HepG2 (cell line): ENCODE measurements around the gene SHFL. TPM values are rescaled to one million over a fixed set of nuclear protein-coding genes. Genes with fewer than 3 reads are reported as not detected.

Experiments used
- ATAC-seq: fragments of 200-7000 bp; cut with Tn5 transposase; 3 replicates; pipeline ENCODE4 v1.9.1; 2020; ENCODE audit warnings: mild to moderate bottlenecking, moderate library complexity
- BruUV-seq: library from RNA; stranded (reverse); fragments of 400-500 nt; replicated peaks from 2 replicates; lab custom pipeline; 2021; lab: Mats Ljungman, UMichigan
- CTCF ChIA-PET: fragments of 300-600 bp; formaldehyde crosslinking; extraction: SDS; loops from one replicate; lab custom pipeline; 2021; ENCODE audit warnings: low total read pairs, inconsistent platforms, low intra/inter-chr PET ratio; lab: Yijun Ruan, JAX
- POLR2A ChIA-PET: fragments of 350-600 bp; sonication (Branson Sonifier 250); formaldehyde crosslinking; loops from one replicate; lab custom pipeline; 2020; ENCODE audit warnings: antibody characterized with exemption, inconsistent platforms; lab: Yijun Ruan, JAX
- DNase-seq: peaks from one replicate; pipeline ENCODE4 v3.0.0-alpha.2; 2015; ENCODE audit warnings: low spot score
- FAIRE-seq: peaks from 3 replicates; lab custom pipeline; 2011; peaks lifted over from hg19 to GRCh38; lab: Jason Lieb, UNC
- H2AFZ ChIP-seq: one replicate; pipeline ENCODE4 v1.6.1; 2011; ENCODE audit warnings: low read length, inconsistent platforms
- H3K27ac ChIP-seq: fragments of 300-600 bp; 3 replicates; pipeline ENCODE4 v1.8.0; 2011; ENCODE audit warnings: mixed run types, mild to moderate bottlenecking, mixed read lengths, low read length, inconsistent platforms; ENCODE audit not compliant: insufficient read depth; ENCODE audit errors: extremely low read length
- H3K27me3 ChIP-seq, 2 experiments: fragments of 200-600 bp in 1 of 2; 2 replicates in 1 of 2; 3 replicates in 1 of 2; pipeline versions ENCODE4 v1.6.0 to v1.8.0; 2011; ENCODE audit warnings: low read length in 2 of 2, mild to moderate bottlenecking in 2 of 2, moderate library complexity in 2 of 2, inconsistent platforms in 1 of 2; ENCODE audit not compliant: insufficient read depth in 2 of 2, control insufficient read depth in 1 of 2
- H3K36me3 ChIP-seq, 2 experiments: fragments of 200-600 bp in 1 of 2; replicated peaks in 1 of 2; 2 replicates in 1 of 2; 3 replicates in 1 of 2; pipeline versions ENCODE4 v1.5.1 to v1.8.0; 2011; ENCODE audit warnings: low read length in 2 of 2, inconsistent platforms in 1 of 2; ENCODE audit not compliant: insufficient read depth in 2 of 2, control insufficient read depth in 1 of 2
- H3K4me1 ChIP-seq: 2 replicates; pipeline ENCODE4 v1.5.1; 2012; ENCODE audit warnings: low read length, inconsistent platforms; ENCODE audit not compliant: insufficient read depth
- H3K4me2 ChIP-seq: 2 replicates; pipeline ENCODE4 v1.6.0; 2011; ENCODE audit warnings: low read depth, low read length, inconsistent platforms
- H3K4me3 ChIP-seq, 3 experiments: fragments of 200-600 bp in 1 of 3; sonication (generic), shearing (Covaris generic) in 1 of 3; replicated peaks in 1 of 3; 2 replicates each; pipeline ENCODE4 v1.5.1; 2011 to 2016; ENCODE audit warnings: low read length in 3 of 3, inconsistent platforms in 2 of 3, low read depth in 2 of 3, mild to moderate bottlenecking in 2 of 3, control low read depth in 1 of 3, mixed read lengths in 1 of 3; ENCODE audit not compliant: insufficient read depth in 1 of 3
- H3K79me2 ChIP-seq: one replicate; pipeline ENCODE4 v1.6.1; 2011; ENCODE audit warnings: low read length, inconsistent platforms; ENCODE audit not compliant: insufficient read depth
- H3K9ac ChIP-seq: 2 replicates; pipeline ENCODE4 v1.6.0; 2011; ENCODE audit warnings: mild to moderate bottlenecking, low read depth, low read length, inconsistent platforms; ENCODE audit not compliant: insufficient read depth
- H3K9me3 ChIP-seq: 2 replicates; pipeline ENCODE4 v1.5.1; 2012; ENCODE audit warnings: mild to moderate bottlenecking, low read length
- H4K20me1 ChIP-seq: 2 replicates; pipeline ENCODE4 v1.6.0; 2011; ENCODE audit warnings: inconsistent platforms, mild to moderate bottlenecking, low read length, moderate library complexity; ENCODE audit not compliant: insufficient read depth
- AGO1 ChIP-seq: fragments of 200-400 bp; formaldehyde crosslinking; IDR thresholded peaks from 2 replicates; pipeline ENCODE4 v1.6.1; 2017; ENCODE audit warnings: mild to moderate bottlenecking, low read depth, low read length, moderate library complexity; ENCODE audit not compliant: poor library complexity, severe bottlenecking
- FOXM1 ChIP-seq: sonication (generic); formaldehyde crosslinking; IDR thresholded peaks from 2 replicates; pipeline ENCODE4 v1.5.0; 2020; ENCODE audit warnings: missing genetic modification reagents
- NR2F2 ChIP-seq: IDR thresholded peaks from 2 replicates; pipeline ENCODE4 v1.6.1; 2012; ENCODE audit warnings: low read depth, inconsistent platforms, borderline replicate concordance
- SAP130 ChIP-seq: IDR thresholded peaks from 2 replicates; pipeline ENCODE4 v1.6.1; 2016; ENCODE audit warnings: low read depth
- SP140L ChIP-seq: sonication (generic); formaldehyde crosslinking; IDR thresholded peaks from 2 replicates; pipeline ENCODE4 v1.4.0; 2020; ENCODE audit warnings: missing genetic modification reagents, borderline replicate concordance
- SPEN ChIP-seq: sonication (generic); formaldehyde crosslinking; IDR thresholded peaks from 2 replicates; pipeline ENCODE4 v1.5.1; 2020; ENCODE audit warnings: low read depth, mild to moderate bottlenecking, missing genetic modification reagents
- ZMAT3 ChIP-seq: sonication (generic); formaldehyde crosslinking; conservative IDR thresholded peaks from 2 replicates; pipeline ENCODE4 v1.7.0; 2021; ENCODE audit warnings: missing genetic modification reagents
- ZNF224 ChIP-seq: sonication (generic); formaldehyde crosslinking; IDR thresholded peaks from 2 replicates; pipeline ENCODE4 v1.5.0; 2020; ENCODE audit warnings: mild to moderate bottlenecking, missing genetic modification reagents
- ZNF33A ChIP-seq: sonication (generic); formaldehyde crosslinking; IDR thresholded peaks from 2 replicates; pipeline ENCODE4 v1.5.1; 2020; ENCODE audit warnings: missing genetic modification reagents, mild to moderate bottlenecking, moderate library complexity, borderline replicate concordance
- WGBS: methylation state at CpG from one replicate; pipeline ENCODE4 v1.1.6; 2017; ENCODE audit warnings: low lambda C conversion rate; 5-methylcytosine and 5-hydroxymethylcytosine counted together
- in situ Hi-C: cut with HindIII; loops from 2 replicates; pipeline ENCODE4 v1.10.0; 2017; ENCODE audit warnings: low pct_unique_long_range_greater_than_20kb; ENCODE audit not compliant: extremely low pct_ligation_motif_present
- intact Hi-C: fragments of 100-400 bp; cut with micrococcal nuclease; formaldehyde crosslinking; loops from one replicate; pipeline ENCODE4 v1.10.0; 2022; ENCODE audit not compliant: unreplicated experiment
- polyA plus RNA-seq, 8 experiments: library from polyadenylated mRNA; depleted of rRNA in 3 of 8; stranded (reverse) in 7 of 8; unstranded in 1 of 8; fragments of >200 nt; fragmentation: Illumina TruSeq in 4 of 8; extraction: Trizol in 4 of 8; gene quantifications; 2 replicates each; pipeline versions ENCODE4 v1.2.1 to v1.2.3, GENCODE V29; 2011 to 2016; ENCODE audit warnings: low read depth in 4 of 8, missing spikeins in 1 of 8, mixed read lengths in 1 of 8; ENCODE audit not compliant: insufficient read depth in 1 of 8
- total RNA-seq, 5 experiments: library from RNA; depleted of rRNA; stranded (reverse); fragments of >200 nt; fragmentation: Illumina TruSeq; extraction: Trizol; gene quantifications; 2 replicates each; pipeline ENCODE4 v1.2.3, GENCODE V29; 2016; ENCODE audit warnings: low read depth in 1 of 5
- TF ChIP-seq, protein P1 (sequence below): sonication (generic); formaldehyde crosslinking; conservative IDR thresholded peaks from 2 replicates; pipeline ENCODE4 v1.4.0; 2020; ENCODE audit warnings: missing genetic modification reagents
- TF ChIP-seq, protein P2 (sequence below): sonication (generic); formaldehyde crosslinking; conservative IDR thresholded peaks from 2 replicates; pipeline ENCODE4 v1.8.1; 2023; ENCODE audit warnings: missing genetic modification reagents
- TF ChIP-seq, protein P3 (sequence below): sonication (generic); formaldehyde crosslinking; IDR thresholded peaks from 2 replicates; pipeline ENCODE4 v1.5.1; 2020; ENCODE audit warnings: mild to moderate bottlenecking, missing genetic modification reagents, borderline replicate concordance
- TF ChIP-seq, protein P4 (sequence below): sonication (generic); formaldehyde crosslinking; IDR thresholded peaks from 2 replicates; pipeline ENCODE4 v1.4.0; 2020; ENCODE audit warnings: missing genetic modification reagents

The SHFL gene
- total and polyA plus RNA-seq, 2 of the 13 experiments (the other 11 are each of a cell fraction or from before 2014, with no cell fraction given): 12.3 to 36.4 TPM

DNA sequence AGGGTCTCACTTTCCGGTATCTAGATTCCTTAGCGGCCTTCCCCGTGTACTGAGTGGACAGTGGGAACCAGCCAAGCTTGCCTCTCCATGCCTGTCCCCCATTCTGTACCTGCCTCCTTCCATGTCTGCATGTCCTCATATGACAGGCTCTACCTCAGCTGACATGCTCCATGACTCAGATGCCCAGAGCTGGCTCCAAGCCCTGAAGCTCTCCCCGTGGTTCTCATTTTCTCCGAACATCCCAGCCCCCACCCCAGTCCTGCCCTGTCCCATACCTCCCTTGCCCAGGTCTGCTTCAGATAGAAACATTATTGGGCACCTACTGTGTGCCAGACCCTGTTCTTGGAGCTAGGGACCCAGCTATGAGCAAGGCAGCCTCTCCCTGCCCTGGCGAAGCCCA is 17.1 kb upstream of the SHFL start:
- no peak for DNase-seq
- BruUV-seq: no TSS peak
- H2AFZ ChIP-seq: no peak overlapping the region
- no peak overlapping the region for H3K4me2 ChIP-seq
- intact Hi-C loops: no loop called here
- H3K27ac ChIP-seq: no peak overlapping the region
- H3K79me2 ChIP-seq: no peaks in the 10 kb centered on the region
- TF ChIP-seq SP140L (no peak), SPEN (CRISPR knock-in tag) (no peak), ZNF33A (CRISPR knock-in tag) (no peak), NR2F2 (no peak), ZNF224 (CRISPR knock-in tag) (no peak), FOXM1 (no peak), AGO1 (no peak), ZMAT3 (CRISPR knock-in tag) (no peak), SAP130 (no peak)
- TF ChIP-seq, protein P1, sequence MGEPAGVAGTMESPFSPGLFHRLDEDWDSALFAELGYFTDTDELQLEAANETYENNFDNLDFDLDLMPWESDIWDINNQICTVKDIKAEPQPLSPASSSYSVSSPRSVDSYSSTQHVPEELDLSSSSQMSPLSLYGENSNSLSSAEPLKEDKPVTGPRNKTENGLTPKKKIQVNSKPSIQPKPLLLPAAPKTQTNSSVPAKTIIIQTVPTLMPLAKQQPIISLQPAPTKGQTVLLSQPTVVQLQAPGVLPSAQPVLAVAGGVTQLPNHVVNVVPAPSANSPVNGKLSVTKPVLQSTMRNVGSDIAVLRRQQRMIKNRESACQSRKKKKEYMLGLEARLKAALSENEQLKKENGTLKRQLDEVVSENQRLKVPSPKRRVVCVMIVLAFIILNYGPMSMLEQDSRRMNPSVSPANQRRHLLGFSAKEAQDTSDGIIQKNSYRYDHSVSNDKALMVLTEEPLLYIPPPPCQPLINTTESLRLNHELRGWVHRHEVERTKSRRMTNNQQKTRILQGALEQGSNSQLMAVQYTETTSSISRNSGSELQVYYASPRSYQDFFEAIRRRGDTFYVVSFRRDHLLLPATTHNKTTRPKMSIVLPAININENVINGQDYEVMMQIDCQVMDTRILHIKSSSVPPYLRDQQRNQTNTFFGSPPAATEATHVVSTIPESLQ (CRISPR knock-in tag): no peak
- TF ChIP-seq, protein P2, sequence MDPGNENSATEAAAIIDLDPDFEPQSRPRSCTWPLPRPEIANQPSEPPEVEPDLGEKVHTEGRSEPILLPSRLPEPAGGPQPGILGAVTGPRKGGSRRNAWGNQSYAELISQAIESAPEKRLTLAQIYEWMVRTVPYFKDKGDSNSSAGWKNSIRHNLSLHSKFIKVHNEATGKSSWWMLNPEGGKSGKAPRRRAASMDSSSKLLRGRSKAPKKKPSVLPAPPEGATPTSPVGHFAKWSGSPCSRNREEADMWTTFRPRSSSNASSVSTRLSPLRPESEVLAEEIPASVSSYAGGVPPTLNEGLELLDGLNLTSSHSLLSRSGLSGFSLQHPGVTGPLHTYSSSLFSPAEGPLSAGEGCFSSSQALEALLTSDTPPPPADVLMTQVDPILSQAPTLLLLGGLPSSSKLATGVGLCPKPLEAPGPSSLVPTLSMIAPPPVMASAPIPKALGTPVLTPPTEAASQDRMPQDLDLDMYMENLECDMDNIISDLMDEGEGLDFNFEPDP (CRISPR knock-in tag): no peak
- TF ChIP-seq, protein P3, sequence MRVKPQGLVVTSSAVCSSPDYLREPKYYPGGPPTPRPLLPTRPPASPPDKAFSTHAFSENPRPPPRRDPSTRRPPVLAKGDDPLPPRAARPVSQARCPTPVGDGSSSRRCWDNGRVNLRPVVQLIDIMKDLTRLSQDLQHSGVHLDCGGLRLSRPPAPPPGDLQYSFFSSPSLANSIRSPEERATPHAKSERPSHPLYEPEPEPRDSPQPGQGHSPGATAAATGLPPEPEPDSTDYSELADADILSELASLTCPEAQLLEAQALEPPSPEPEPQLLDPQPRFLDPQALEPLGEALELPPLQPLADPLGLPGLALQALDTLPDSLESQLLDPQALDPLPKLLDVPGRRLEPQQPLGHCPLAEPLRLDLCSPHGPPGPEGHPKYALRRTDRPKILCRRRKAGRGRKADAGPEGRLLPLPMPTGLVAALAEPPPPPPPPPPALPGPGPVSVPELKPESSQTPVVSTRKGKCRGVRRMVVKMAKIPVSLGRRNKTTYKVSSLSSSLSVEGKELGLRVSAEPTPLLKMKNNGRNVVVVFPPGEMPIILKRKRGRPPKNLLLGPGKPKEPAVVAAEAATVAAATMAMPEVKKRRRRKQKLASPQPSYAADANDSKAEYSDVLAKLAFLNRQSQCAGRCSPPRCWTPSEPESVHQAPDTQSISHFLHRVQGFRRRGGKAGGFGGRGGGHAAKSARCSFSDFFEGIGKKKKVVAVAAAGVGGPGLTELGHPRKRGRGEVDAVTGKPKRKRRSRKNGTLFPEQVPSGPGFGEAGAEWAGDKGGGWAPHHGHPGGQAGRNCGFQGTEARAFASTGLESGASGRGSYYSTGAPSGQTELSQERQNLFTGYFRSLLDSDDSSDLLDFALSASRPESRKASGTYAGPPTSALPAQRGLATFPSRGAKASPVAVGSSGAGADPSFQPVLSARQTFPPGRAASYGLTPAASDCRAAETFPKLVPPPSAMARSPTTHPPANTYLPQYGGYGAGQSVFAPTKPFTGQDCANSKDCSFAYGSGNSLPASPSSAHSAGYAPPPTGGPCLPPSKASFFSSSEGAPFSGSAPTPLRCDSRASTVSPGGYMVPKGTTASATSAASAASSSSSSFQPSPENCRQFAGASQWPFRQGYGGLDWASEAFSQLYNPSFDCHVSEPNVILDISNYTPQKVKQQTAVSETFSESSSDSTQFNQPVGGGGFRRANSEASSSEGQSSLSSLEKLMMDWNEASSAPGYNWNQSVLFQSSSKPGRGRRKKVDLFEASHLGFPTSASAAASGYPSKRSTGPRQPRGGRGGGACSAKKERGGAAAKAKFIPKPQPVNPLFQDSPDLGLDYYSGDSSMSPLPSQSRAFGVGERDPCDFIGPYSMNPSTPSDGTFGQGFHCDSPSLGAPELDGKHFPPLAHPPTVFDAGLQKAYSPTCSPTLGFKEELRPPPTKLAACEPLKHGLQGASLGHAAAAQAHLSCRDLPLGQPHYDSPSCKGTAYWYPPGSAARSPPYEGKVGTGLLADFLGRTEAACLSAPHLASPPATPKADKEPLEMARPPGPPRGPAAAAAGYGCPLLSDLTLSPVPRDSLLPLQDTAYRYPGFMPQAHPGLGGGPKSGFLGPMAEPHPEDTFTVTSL (CRISPR knock-in tag): no peak
- TF ChIP-seq, protein P4, sequence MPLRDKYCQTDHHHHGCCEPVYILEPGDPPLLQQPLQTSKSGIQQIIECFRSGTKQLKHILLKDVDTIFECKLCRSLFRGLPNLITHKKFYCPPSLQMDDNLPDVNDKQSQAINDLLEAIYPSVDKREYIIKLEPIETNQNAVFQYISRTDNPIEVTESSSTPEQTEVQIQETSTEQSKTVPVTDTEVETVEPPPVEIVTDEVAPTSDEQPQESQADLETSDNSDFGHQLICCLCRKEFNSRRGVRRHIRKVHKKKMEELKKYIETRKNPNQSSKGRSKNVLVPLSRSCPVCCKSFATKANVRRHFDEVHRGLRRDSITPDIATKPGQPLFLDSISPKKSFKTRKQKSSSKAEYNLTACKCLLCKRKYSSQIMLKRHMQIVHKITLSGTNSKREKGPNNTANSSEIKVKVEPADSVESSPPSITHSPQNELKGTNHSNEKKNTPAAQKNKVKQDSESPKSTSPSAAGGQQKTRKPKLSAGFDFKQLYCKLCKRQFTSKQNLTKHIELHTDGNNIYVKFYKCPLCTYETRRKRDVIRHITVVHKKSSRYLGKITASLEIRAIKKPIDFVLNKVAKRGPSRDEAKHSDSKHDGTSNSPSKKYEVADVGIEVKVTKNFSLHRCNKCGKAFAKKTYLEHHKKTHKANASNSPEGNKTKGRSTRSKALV: no peak
- TF ChIP-seq, all 625 proteins: peak for 0
- ATAC-seq (no peak), FAIRE-seq (no peak)
- ChIA-PET CTCF (no interaction called here), POLR2A (no interaction called here)
- in situ Hi-C loops: no loop called here
- Histone ChIP-seq H3K9ac (no peak overlapping the region), H3K27me3 (peaks cover 0 to 8% of the 10 kb centered on the region in 2 experiments; a peak in 3 of 5 replicates), H3K9me3 (peaks cover 5% of the 10 kb centered on the region), H3K4me1 (peaks cover 17% of the 10 kb centered on the region), H3K4me3 (no peak overlapping the region), H3K36me3 (no peaks in the 10 kb centered on the region), H4K20me1 (no peaks in the 10 kb centered on the region)
- 18% methylated on average over 3 of the region's 6 CpGs for WGBS
